Testis (tissue), 5 donors: ENCODE results near the gene ZNF736. TPM values are rescaled to one million over a fixed set of nuclear protein-coding genes. Genes with fewer than 3 reads are reported as not detected.
"Not testable (repeated sequence)": the region's sequence is repeated elsewhere in the genome, so short reads cannot be mapped to it uniquely, and the experiment has no call there.

ENCODE experiments used
- DNase-seq: peaks from one replicate; pipeline ENCODE4 v3.0.0-alpha.2; 2019
- H3K27ac ChIP-seq, 2 donors: fragments of 200-600 bp; sonication (generic); one replicate each; pipeline ENCODE4 v1.5.1; 2019
- H3K27me3 ChIP-seq: fragments of 200-600 bp; sonication (generic); one replicate; pipeline ENCODE4 v1.5.1; 2019
- H3K36me3 ChIP-seq: fragments of 200-600 bp; sonication (generic); one replicate; pipeline ENCODE4 v1.5.1; 2017; ENCODE audit warnings: low read depth; ENCODE audit errors: missing control alignments
- H3K4me1 ChIP-seq: fragments of 200-600 bp; sonication (generic); one replicate; pipeline ENCODE4 v1.5.1; 2019
- H3K4me3 ChIP-seq, 2 donors: fragments of 200-600 bp; sonication (generic); one replicate each; pipeline ENCODE4 v1.5.1; 2017 to 2019
- H3K9me3 ChIP-seq: fragments of 200-600 bp; sonication (generic); one replicate; pipeline ENCODE4 v1.5.1; 2017
- CTCF ChIP-seq, 3 experiments: fragments of 450-650 bp in 2 of 3; fragments of 200-600 bp in 1 of 3; sonication (generic) in 1 of 3; IDR thresholded peaks; one replicate each; pipeline ENCODE4 v1.5.1; 2016 to 2019; ENCODE audit warnings: antibody characterized with exemption in 3 of 3, mild to moderate bottlenecking in 2 of 3, moderate library complexity in 1 of 3
- POLR2A ChIP-seq: fragments of 450-650 bp; IDR thresholded peaks from one replicate; pipeline ENCODE4 v1.6.1; 2017; ENCODE audit warnings: antibody characterized with exemption, mild to moderate bottlenecking, moderate library complexity
- WGBS, 2 donors: methylation state at CpG; one replicate each; pipeline ENCODE4 v1.1.5; 2018; 5-methylcytosine and 5-hydroxymethylcytosine counted together
- intact Hi-C: fragments of 100-400 bp; cut with DNase I; formaldehyde crosslinking; loops from one replicate; pipeline ENCODE4 v1.15.1; 2023; ENCODE audit warnings: low total_unique reads
- long read RNA-seq, 2 donors: transcript quantifications; one replicate each; lab custom pipeline, GENCODE V29; 2026
- polyA plus RNA-seq: library from polyadenylated mRNA; stranded (reverse); fragments of 350-450 nt; fragmentation: Illumina TruSeq; extraction: RNeasy Lipid Tissue Mini Kit (QIAGEN cat#74804); gene quantifications from one replicate; pipeline ENCODE4 v1.2.3, GENCODE V29; 2014; ENCODE audit warnings: low read depth, low replicate concordance; ENCODE audit not compliant: insufficient read depth
- total RNA-seq, 2 donors: library from RNA; depleted of rRNA; stranded (reverse); fragments of >200 nt; gene quantifications; one replicate each; pipeline ENCODE4 v1.2.3, GENCODE V29; 2016

Gene ZNF736
- 10 to 100 TPM; 40.0 to 56.3 TPM for total RNA-seq
- 28.8 TPM for polyA plus RNA-seq
- long read RNA-seq, donor 1, partial matches to known transcripts = 0 of 5 reads
- long read RNA-seq, donor 1, other reads (novel, unspliced or antisense) = 0 of 5 reads
- long read RNA-seq, donor 2, full-length matches to known transcripts = 3 of 3 reads
- long read RNA-seq, donor 2, partial matches to known transcripts = 0 of 3 reads
- long read RNA-seq, donor 2, other reads (novel, unspliced or antisense) = 0 of 3 reads

GRCh38 chr7:64313740-64314491 lies at the start of gene ZNF736:
TSS of gene ZNF736 (plus strand) at chr7:64313961. CDS start at chr7:64314151, 190 bp downstream.
- DNase-seq = peak; percentile 97
- Histone ChIP-seq H3K36me3 (no peaks in the 10 kb centered on the region), H3K4me1 (peaks cover 10% of the 10 kb centered on the region), H3K4me3 (peak within 1 kb of the TSS; percentile 70 to 87), H3K9me3 (no peaks in the 10 kb centered on the region), H3K27me3 (no peaks in the 10 kb centered on the region), H3K27ac (peak within 1 kb of the TSS; percentile 76)
- 0 to 1% methylated on average over 31 to 33 of the region's 33 CpGs for WGBS, 2 donors
- TF ChIP-seq CTCF (IDR thresholded peaks at IDR 0.05) (no peak), POLR2A (peak; percentile 64)
- intact Hi-C loops = no loop called here

GRCh38 chr7:64266341-64266919 lies 47.3 kb upstream of the ZNF736 start:
- WGBS, 2 donors = 71 to 100% methylated on average over 1 of the region's 1 CpG
- Histone ChIP-seq H3K36me3 (no peaks in the 10 kb centered on the region), H3K4me3 (no peak overlapping the region), H3K27me3 (no peaks in the 10 kb centered on the region), H3K4me1 (no peaks in the 10 kb centered on the region), H3K9me3 (no peaks in the 10 kb centered on the region), H3K27ac (no peak overlapping the region)
- intact Hi-C loops = no loop called here
- no peak for DNase-seq
- TF ChIP-seq POLR2A (no peak), CTCF (IDR thresholded peaks at IDR 0.05) (no peak)

GRCh38 chr7:64277630-64278029 lies 36.1 kb upstream of the ZNF736 start:
- no peaks in the 10 kb centered on the region for H3K9me3 ChIP-seq
- DNase-seq = no peak
- H3K4me1 ChIP-seq = no peaks in the 10 kb centered on the region
- intact Hi-C loops = no loop called here
- no peak overlapping the region for H3K4me3 ChIP-seq
- no peak overlapping the region for H3K27ac ChIP-seq
- no peaks in the 10 kb centered on the region for H3K36me3 ChIP-seq
- 62 to 67% methylated on average over 2 of the region's 2 CpGs for WGBS, 2 donors
- TF ChIP-seq CTCF (IDR thresholded peaks at IDR 0.05) = no peak
- TF ChIP-seq POLR2A = no peak
- H3K27me3 ChIP-seq = no peaks in the 10 kb centered on the region

- TF ChIP-seq CTCF (IDR thresholded peaks at IDR 0.05) (no peak), POLR2A (no peak)
- H3K4me1 ChIP-seq = no peaks in the 10 kb centered on the region
- H3K4me3 ChIP-seq = no peak overlapping the region
- intact Hi-C loops = no loop called here
- DNase-seq = no peak
- no peak overlapping the region for H3K27ac ChIP-seq
- no peaks in the 10 kb centered on the region for H3K27me3 ChIP-seq
- WGBS, 2 donors = 85 to 86% methylated on average over 1 of the region's 1 CpG
- no peaks in the 10 kb centered on the region for H3K9me3 ChIP-seq
- H3K36me3 ChIP-seq = no peaks in the 10 kb centered on the region
These were observed 18.9 kb upstream of the ZNF736 start for GRCh38 chr7:64294701-64295420.

- H3K4me3 ChIP-seq, H3K9me3 ChIP-seq, H3K4me1 ChIP-seq, H3K27me3 ChIP-seq, intact Hi-C loops, H3K36me3 ChIP-seq, H3K27ac ChIP-seq, DNase-seq: not testable (repeated sequence)
- 76 to 83% methylated on average over 1 of the region's 1 CpG for WGBS, 2 donors
These were observed 16.3 kb upstream of the ZNF736 start for GRCh38 chr7:64297418-64297817.
